HG03103 (cell line): ENCODE results near the gene LCN15.
"Not testable (repeated sequence)": the region's sequence is repeated elsewhere in the genome, so short reads cannot be mapped to it uniquely, and the experiment has no call there.

Experiments
- ATAC-seq: cut with Tn5 transposase; IDR thresholded peaks from one replicate; pipeline ENCODE4 v1.9.1; 2021; ENCODE audit warnings: low read depth; ENCODE audit not compliant: unreplicated experiment

The LCN15 gene

GRCh38 chr9:136757328-136757727, 7.0 kb downstream of the LCN15 start:
- no peak for ATAC-seq

- ATAC-seq: no peak
These were observed 7.5 kb downstream of the LCN15 start for GRCh38 chr9:136756836-136757235.

GRCh38 chr9:136756134-136756438, 8.2 kb downstream of the LCN15 start:
- no peak for ATAC-seq

GRCh38 chr9:136755302-136756133, 8.8 kb downstream of the LCN15 start:
- ATAC-seq: not testable (repeated sequence)

GRCh38 chr9:136754626-136755301, 9.6 kb downstream of the LCN15 start:
- no peak for ATAC-seq

GRCh38 chr9:136754059-136754572, 10.2 kb downstream of the LCN15 start:
- no peak for ATAC-seq

- no peak for ATAC-seq
These were observed 10.8 kb downstream of the LCN15 start for GRCh38 chr9:136753371-136754058.

- ATAC-seq: no peak
These were observed 12.5 kb downstream of the LCN15 start for GRCh38 chr9:136751814-136752213.

GRCh38 chr9:136751244-136751643, 13.1 kb downstream of the LCN15 start:
- no peak for ATAC-seq

GRCh38 chr9:136750526-136750925, 13.8 kb downstream of the LCN15 start:
- no peak for ATAC-seq

GRCh38 chr9:136748666-136749611, 15.4 kb downstream of the LCN15 start:
- no peak for ATAC-seq

- no peak for ATAC-seq
These were observed 16.1 kb downstream of the LCN15 start, which contains the start of gene LCN6 for GRCh38 chr9:136748201-136748600. Gene LCN6, minus strand, starts transcription at chr9:136748525. Its CDS starts 42 bp downstream, at chr9:136748483.

- no peak for ATAC-seq
These were observed 16.9 kb downstream of the LCN15 start for GRCh38 chr9:136747161-136748060.

GRCh38 chr9:136746621-136747020, 17.7 kb downstream of the LCN15 start:
- no peak for ATAC-seq

GRCh38 chr9:136746155-136746490, 18.2 kb downstream of the LCN15 start:
- no peak for ATAC-seq

- no peak for ATAC-seq
These were observed 18.7 kb downstream of the LCN15 start for GRCh38 chr9:136745389-136746154.

GRCh38 chr9:136744773-136745172, 19.5 kb downstream of the LCN15 start:
- no peak for ATAC-seq

GRCh38 chr9:136743639-136744211, 20.6 kb downstream of the LCN15 start:
- ATAC-seq: no peak
